H1 (cell line): ENCODE data around the gene FOSL2. TPM values are rescaled to one million over a fixed set of nuclear protein-coding genes. Genes with fewer than 3 reads are reported as not detected.

ENCODE experiments used
- CTCF ChIA-PET: fragments of 300-600 bp; sonication (Branson Sonifier 250); formaldehyde crosslinking; loops from one replicate; lab custom pipeline; 2021; ENCODE audit not compliant: partially characterized antibody; lab: Charles Lee
- POLR2A ChIA-PET: fragments of 300-600 bp; sonication (Branson Sonifier 250); formaldehyde crosslinking; loops from one replicate; lab custom pipeline; 2021; ENCODE audit warnings: inconsistent platforms; ENCODE audit not compliant: partially characterized antibody; lab: Charles Lee
- DNase-seq, 2 experiments: peaks; one replicate each; pipeline versions ENCODE4 v3.0.0 to v3.0.0-alpha.2; 2010 to 2022; ENCODE audit warnings: low spot score in 2 of 2, low read depth in 1 of 2, mixed read lengths in 1 of 2
- FAIRE-seq: peaks from 2 replicates; lab custom pipeline; 2011; peaks lifted over from hg19 to GRCh38; lab: Jason Lieb, UNC
- H2AFZ ChIP-seq: 2 replicates; pipeline ENCODE4 v1.8.1; 2012; ENCODE audit warnings: low read length, inconsistent platforms
- H2AK5ac ChIP-seq: 2 replicates; pipeline ENCODE4 v1.6.1; 2013; ENCODE audit warnings: low read depth, low read length
- H2BK120ac ChIP-seq: replicated peaks from 2 replicates; pipeline ENCODE3; 2013; ENCODE audit warnings: low read depth, low read length, inconsistent platforms
- H2BK12ac ChIP-seq: 2 replicates; pipeline ENCODE4 v1.6.1; 2013; ENCODE audit warnings: low read depth, low read length
- H2BK15ac ChIP-seq: 2 replicates; pipeline ENCODE4 v1.6.1; 2013; ENCODE audit warnings: low read length
- H2BK20ac ChIP-seq: 2 replicates; pipeline ENCODE4 v1.6.1; 2013; ENCODE audit warnings: low read length
- H2BK5ac ChIP-seq: 2 replicates; pipeline ENCODE4 v1.6.1; 2013; ENCODE audit warnings: low read depth, low read length
- H3K14ac ChIP-seq: 2 replicates; pipeline ENCODE4 v1.6.1; 2013; ENCODE audit warnings: inconsistent platforms; ENCODE audit not compliant: insufficient read length
- H3K18ac ChIP-seq: 2 replicates; pipeline ENCODE4 v1.6.1; 2013; ENCODE audit warnings: low read length; ENCODE audit errors: extremely low read depth
- H3K23ac ChIP-seq: 2 replicates; pipeline ENCODE4 v1.6.1; 2013; ENCODE audit warnings: inconsistent platforms; ENCODE audit not compliant: insufficient read length
- H3K23me2 ChIP-seq: 2 replicates; pipeline ENCODE4 v1.6.1; 2013; ENCODE audit warnings: low read depth, low read length
- H3K27ac ChIP-seq: 2 replicates; pipeline ENCODE4 v1.6.1; 2011; ENCODE audit warnings: low read depth, low read length, inconsistent platforms
- H3K27me3 ChIP-seq, 4 experiments: replicated peaks in 1 of 4; 1 replicate in 1 of 4; 2 replicates in 3 of 4; pipeline versions ENCODE4 v1.6.1 to v1.8.1; 2011 to 2013; ENCODE audit warnings: low read length in 3 of 4, mild to moderate bottlenecking in 3 of 4, inconsistent platforms in 2 of 4, mixed read lengths in 2 of 4, moderate library complexity in 1 of 4; ENCODE audit not compliant: control insufficient read depth in 3 of 4, insufficient read depth in 3 of 4; ENCODE audit errors: extremely low read depth in 1 of 4
- H3K36me3 ChIP-seq, 4 experiments: 2 replicates each; pipeline versions ENCODE4 v1.6.1 to v1.8.1; 2011 to 2013; ENCODE audit warnings: mild to moderate bottlenecking in 4 of 4, low read length in 3 of 4, moderate library complexity in 2 of 4, control low read depth in 1 of 4, inconsistent platforms in 1 of 4; ENCODE audit not compliant: insufficient read depth in 4 of 4, control insufficient read depth in 2 of 4
- H3K4ac ChIP-seq: replicated peaks from 2 replicates; pipeline ENCODE3; 2013; ENCODE audit warnings: low read length, low read depth, mixed read lengths, inconsistent platforms; ENCODE audit not compliant: insufficient read length
- H3K4me1 ChIP-seq, 4 experiments: replicated peaks in 1 of 4; 1 replicate in 1 of 4; 2 replicates in 3 of 4; pipeline versions ENCODE4 v1.6.1 to v1.8.1; 2011 to 2013; ENCODE audit warnings: low read length in 3 of 4, inconsistent platforms in 2 of 4, mixed read lengths in 1 of 4; ENCODE audit not compliant: insufficient read depth in 4 of 4, control insufficient read depth in 3 of 4
- H3K4me2 ChIP-seq, 2 experiments: 2 replicates each; pipeline versions ENCODE4 v1.6.1 to v1.8.1; 2011 to 2013; ENCODE audit warnings: low read depth in 2 of 2, low read length in 2 of 2, control low read depth in 1 of 2, inconsistent platforms in 1 of 2, mild to moderate bottlenecking in 1 of 2; ENCODE audit not compliant: insufficient read depth in 1 of 2
- H3K4me3 ChIP-seq, 4 experiments: fragments of 200-600, 300-600 bp in 1 of 4; sonication (generic), shearing (Covaris generic), sonication (Bioruptor Twin) in 1 of 4; 2 replicates each; pipeline versions ENCODE4 v1.5.1 to v1.8.1; 2011 to 2016; ENCODE audit warnings: low read length in 4 of 4, low read depth in 3 of 4, control low read depth in 2 of 4, inconsistent platforms in 2 of 4, mild to moderate bottlenecking in 2 of 4, mixed read lengths in 1 of 4, moderate library complexity in 1 of 4; ENCODE audit not compliant: insufficient read depth in 2 of 4; ENCODE audit errors: extremely low read depth in 1 of 4
- H3K56ac ChIP-seq: replicated peaks from 2 replicates; pipeline ENCODE3; 2013; ENCODE audit warnings: low read depth, mild to moderate bottlenecking, mixed read lengths, low read length, inconsistent platforms; ENCODE audit not compliant: insufficient read length
- H3K79me1 ChIP-seq: 2 replicates; pipeline ENCODE4 v1.6.1; 2013; ENCODE audit warnings: low read depth, low read length, control low read depth
- H3K79me2 ChIP-seq, 2 experiments: 2 replicates each; pipeline versions ENCODE4 v1.6.1 to v1.8.1; 2012 to 2013; ENCODE audit warnings: low read length in 2 of 2, mild to moderate bottlenecking in 2 of 2, inconsistent platforms in 1 of 2; ENCODE audit not compliant: insufficient read depth in 2 of 2, control insufficient read depth in 1 of 2
- H3K9ac ChIP-seq, 4 experiments: replicated peaks in 1 of 4; 1 replicate in 1 of 4; 2 replicates in 3 of 4; pipeline versions ENCODE4 v1.6.1 to v1.8.1; 2011 to 2013; ENCODE audit warnings: low read depth in 3 of 4, low read length in 3 of 4, control low read depth in 2 of 4, mild to moderate bottlenecking in 2 of 4, moderate library complexity in 2 of 4, inconsistent platforms in 1 of 4; ENCODE audit errors: extremely low read depth in 1 of 4
- H3K9me3 ChIP-seq, 2 experiments: 2 replicates each; pipeline versions ENCODE4 v1.6.1 to v1.8.1; 2012 to 2013; ENCODE audit warnings: mild to moderate bottlenecking in 2 of 2, moderate library complexity in 2 of 2, control low read depth in 1 of 2, inconsistent platforms in 1 of 2, low read depth in 1 of 2, low read length in 1 of 2, mixed read lengths in 1 of 2; ENCODE audit not compliant: insufficient read depth in 2 of 2
- H4K20me1 ChIP-seq, 2 experiments: replicated peaks in 1 of 2; 2 replicates each; pipeline versions ENCODE3 to v1.8.1; 2011 to 2013; ENCODE audit warnings: inconsistent platforms in 2 of 2, low read length in 2 of 2, mild to moderate bottlenecking in 1 of 2; ENCODE audit not compliant: insufficient read depth in 2 of 2, control insufficient read depth in 1 of 2
- H4K5ac ChIP-seq: 2 replicates; pipeline ENCODE4 v1.6.1; 2013; ENCODE audit warnings: low read length, low read depth, mixed read lengths, inconsistent platforms; ENCODE audit not compliant: insufficient read length
- H4K8ac ChIP-seq: 2 replicates; pipeline ENCODE4 v1.8.0; 2013; ENCODE audit warnings: mild to moderate bottlenecking, moderate library complexity, low read length, inconsistent platforms; ENCODE audit not compliant: insufficient read depth; ENCODE audit errors: extremely low read depth
- H4K91ac ChIP-seq: replicated peaks from 2 replicates; pipeline ENCODE3; 2013; ENCODE audit warnings: low read length, mixed read lengths, inconsistent platforms; ENCODE audit not compliant: insufficient read length
- FOSL1 ChIP-seq: IDR thresholded peaks from 2 replicates; pipeline ENCODE4 v1.6.1; 2011; ENCODE audit warnings: mild to moderate bottlenecking, low read depth, low read length, moderate library complexity; ENCODE audit not compliant: insufficient read depth
- KDM5A ChIP-seq: fragments of 200-600 bp; IDR thresholded peaks from 2 replicates; pipeline ENCODE4 v1.7.1; 2012; ENCODE audit warnings: mild to moderate bottlenecking, low read length, inconsistent platforms, mixed read lengths
- PHF8 ChIP-seq: fragments of 200-600 bp; sonication (generic); conservative IDR thresholded peaks from 2 replicates; pipeline ENCODE4 v1.7.1; 2012; ENCODE audit warnings: low read depth, mild to moderate bottlenecking, inconsistent platforms, low read length, moderate library complexity
- SIRT6 ChIP-seq: IDR thresholded peaks from one replicate; pipeline ENCODE4 v1.7.1; 2012; ENCODE audit warnings: low read length, inconsistent platforms
- WGBS, 2 experiments: shearing (Covaris generic) in 1 of 2; methylation state at CpG; one replicate each; pipeline versions ENCODE4 v1.1.6 to v1.1.7; 2013 to 2015; ENCODE audit warnings: low lambda C conversion rate in 2 of 2, mixed read lengths in 2 of 2, inconsistent platforms in 1 of 2, low coverage in 1 of 2, missing lambda C conversion rate in 1 of 2; ENCODE audit not compliant: insufficient replicate concordance in 2 of 2, insufficient coverage in 1 of 2, insufficient read length in 1 of 2; ENCODE audit errors: extremely low coverage in 1 of 2, missing lambda C conversion rate in 1 of 2; 5-methylcytosine and 5-hydroxymethylcytosine counted together
- polyA plus RNA-seq, 7 experiments: library from polyadenylated mRNA; depleted of rRNA in 3 of 7; stranded (reverse) in 5 of 7; unstranded in 2 of 7; fragments of >200 nt in 5 of 7; fragments of 200-250 nt in 2 of 7; gene quantifications; 1 replicate in 5 of 7; 2 replicates in 1 of 7; 4 replicates in 1 of 7; pipeline versions ENCODE4 v1.2.1 to v1.2.3, GENCODE V29; 2011 to 2013; ENCODE audit warnings: missing spikeins in 2 of 7, mixed read lengths in 2 of 7
- total RNA-seq: library from RNA; stranded (reverse); fragmentation: NEBNext Ultra II Directional; extraction: Animal tissue kit (Norgen Biotek cat#: 25700); gene quantifications from 2 replicates; pipeline ENCODE4 v1.2.1, GENCODE V29; 2021
- TF ChIP-seq, protein P1 (sequence below): IDR thresholded peaks from 2 replicates; pipeline ENCODE4 v1.6.1; 2011; ENCODE audit warnings: low read length, improper control_type of control experiment

Gene FOSL2
- total and polyA plus RNA-seq, 2 of the 8 experiments (the other 6 are each of a cell fraction or from before 2014, with no cell fraction given): 1.5 to 4.5 TPM

DNA sequence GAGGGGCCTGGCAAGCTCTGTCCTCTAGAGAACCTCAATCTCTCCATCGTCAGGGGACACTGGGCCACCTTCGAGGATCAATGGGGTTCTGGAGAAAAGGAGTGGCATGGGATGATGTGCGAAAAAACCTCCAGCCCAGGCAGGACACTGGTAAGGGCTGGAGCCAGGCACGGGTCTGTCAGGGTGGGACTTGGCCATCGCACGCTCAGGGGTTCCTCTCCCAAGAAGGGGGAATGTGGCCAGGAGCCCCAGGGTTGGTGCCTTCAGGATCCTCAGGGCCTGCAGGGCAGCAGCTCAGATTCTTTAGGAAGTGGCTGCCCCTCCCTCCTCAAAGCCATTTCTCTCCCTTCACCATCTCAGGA, 56.4 kb downstream of the FOSL2 start:
- H3K56ac ChIP-seq: no peak overlapping the region
- H2BK15ac ChIP-seq: no peak overlapping the region
- ChIA-PET POLR2A (no interaction called here), CTCF (interaction anchor here (1.0 to 1.5 kb wide), 3 partner anchors 12 to 767 kb away, joined by 3 to 4 read pairs (median 3); no protein-coding TSS in a partner anchor)
- H4K91ac ChIP-seq: no peak overlapping the region
- no peak overlapping the region for H3K9ac ChIP-seq
- H3K23ac ChIP-seq: no peak overlapping the region
- no peaks in the 10 kb centered on the region for H3K9me3 ChIP-seq
- H3K79me2 ChIP-seq: no peaks in the 10 kb centered on the region
- no peak overlapping the region for H3K4me3 ChIP-seq
- no peaks in the 10 kb centered on the region for H3K27me3 ChIP-seq
- no peak overlapping the region for H2BK5ac ChIP-seq
- TF ChIP-seq KDM5A (no peak), PHF8 (no peak), FOSL1 (no peak), SIRT6 (no peak)
- TF ChIP-seq, protein P1, sequence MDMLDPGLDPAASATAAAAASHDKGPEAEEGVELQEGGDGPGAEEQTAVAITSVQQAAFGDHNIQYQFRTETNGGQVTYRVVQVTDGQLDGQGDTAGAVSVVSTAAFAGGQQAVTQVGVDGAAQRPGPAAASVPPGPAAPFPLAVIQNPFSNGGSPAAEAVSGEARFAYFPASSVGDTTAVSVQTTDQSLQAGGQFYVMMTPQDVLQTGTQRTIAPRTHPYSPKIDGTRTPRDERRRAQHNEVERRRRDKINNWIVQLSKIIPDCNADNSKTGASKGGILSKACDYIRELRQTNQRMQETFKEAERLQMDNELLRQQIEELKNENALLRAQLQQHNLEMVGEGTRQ: no peak
- no peaks in the 10 kb centered on the region for H3K36me3 ChIP-seq
- H2BK12ac ChIP-seq: no peak overlapping the region
- DNase-seq: no peak
- no peak overlapping the region for H2BK20ac ChIP-seq
- H2AK5ac ChIP-seq: no peak overlapping the region
- H4K5ac ChIP-seq: no peak overlapping the region
- H3K14ac ChIP-seq: no peak overlapping the region
- no peak overlapping the region for H3K27ac ChIP-seq
- no peak overlapping the region for H3K18ac ChIP-seq
- no peaks in the 10 kb centered on the region for H4K20me1 ChIP-seq
- H2BK120ac ChIP-seq: no peak overlapping the region
- 93% methylated on average over 6 of the region's 6 CpGs; no CpG with 5 or more reads in 1 of the 2 experiments for WGBS, 2 experiments
- H4K8ac ChIP-seq: no peak overlapping the region; the same call in 1 of the 2 replicates
- no peak for FAIRE-seq
- no peaks in the 10 kb centered on the region; the same call in 1 of the 2 replicates for H3K23me2 ChIP-seq
- H3K4ac ChIP-seq: no peak overlapping the region
- no peaks in the 10 kb centered on the region; a peak in 2 of 7 replicates for H3K4me1 ChIP-seq
- no peak overlapping the region for H3K4me2 ChIP-seq
- no peaks in the 10 kb centered on the region for H3K79me1 ChIP-seq
- no peak overlapping the region for H2AFZ ChIP-seq
